Stimulated activated CD4-positive, alpha-beta T cell treated with anti-CD3 and anti-CD28 coated beads, TNF-alpha, amount 100 ng/mL, for 4 hours (primary cell): ENCODE measurements around the gene AGAP3.

Experiments used
- DNase-seq, 3 experiments: peaks; one replicate each; pipeline ENCODE4 v3.0.0-alpha.2; 2020; ENCODE audit warnings: low read depth in 3 of 3

Gene AGAP3

DNA sequence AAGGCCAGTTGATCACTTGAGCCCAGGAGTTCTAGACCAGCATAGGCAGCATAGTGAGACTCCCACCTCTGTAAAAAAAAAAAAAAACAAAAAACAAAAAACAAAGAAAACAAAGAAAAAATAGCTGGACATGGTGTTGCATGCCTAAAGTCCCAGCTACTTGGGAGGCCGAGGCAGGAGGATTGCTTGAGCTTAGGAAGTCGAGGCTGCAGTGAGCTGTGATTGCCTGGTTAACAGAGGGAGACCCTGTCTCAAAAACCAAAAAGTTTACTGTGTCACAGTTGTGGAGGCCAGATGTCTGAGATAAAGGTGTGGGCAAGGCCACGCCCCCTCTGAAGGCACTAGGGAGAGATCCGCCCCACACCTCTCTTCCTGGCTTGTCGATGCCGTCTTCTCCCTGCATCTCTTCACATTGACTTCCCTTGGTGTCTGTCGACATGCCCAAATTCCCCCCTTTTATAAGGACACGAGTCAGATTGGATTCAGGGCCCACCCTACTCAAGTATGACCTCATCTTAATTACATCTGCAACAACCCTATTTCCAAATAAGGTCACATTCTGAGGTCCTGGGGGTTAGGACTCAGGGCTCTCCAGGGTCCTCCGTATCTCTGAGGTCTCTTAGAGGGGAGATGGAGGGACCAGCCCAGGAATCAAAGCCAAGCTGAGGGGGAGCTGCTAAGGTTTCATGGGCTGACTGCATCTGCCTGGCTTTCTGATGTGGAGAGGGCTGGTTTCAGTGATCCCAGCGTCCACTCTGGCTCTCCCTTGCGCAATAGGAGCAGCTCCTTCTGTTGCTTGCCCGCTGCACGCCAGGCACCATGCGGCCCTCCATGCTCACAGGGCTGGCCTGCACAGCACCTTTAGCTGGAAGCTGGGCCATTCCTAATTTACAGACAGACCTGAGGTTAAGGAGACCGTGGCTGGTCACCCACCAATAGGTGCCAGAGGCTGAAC is 23.1 kb downstream of the AGAP3 start:
- DNase-seq = no peak

DNA sequence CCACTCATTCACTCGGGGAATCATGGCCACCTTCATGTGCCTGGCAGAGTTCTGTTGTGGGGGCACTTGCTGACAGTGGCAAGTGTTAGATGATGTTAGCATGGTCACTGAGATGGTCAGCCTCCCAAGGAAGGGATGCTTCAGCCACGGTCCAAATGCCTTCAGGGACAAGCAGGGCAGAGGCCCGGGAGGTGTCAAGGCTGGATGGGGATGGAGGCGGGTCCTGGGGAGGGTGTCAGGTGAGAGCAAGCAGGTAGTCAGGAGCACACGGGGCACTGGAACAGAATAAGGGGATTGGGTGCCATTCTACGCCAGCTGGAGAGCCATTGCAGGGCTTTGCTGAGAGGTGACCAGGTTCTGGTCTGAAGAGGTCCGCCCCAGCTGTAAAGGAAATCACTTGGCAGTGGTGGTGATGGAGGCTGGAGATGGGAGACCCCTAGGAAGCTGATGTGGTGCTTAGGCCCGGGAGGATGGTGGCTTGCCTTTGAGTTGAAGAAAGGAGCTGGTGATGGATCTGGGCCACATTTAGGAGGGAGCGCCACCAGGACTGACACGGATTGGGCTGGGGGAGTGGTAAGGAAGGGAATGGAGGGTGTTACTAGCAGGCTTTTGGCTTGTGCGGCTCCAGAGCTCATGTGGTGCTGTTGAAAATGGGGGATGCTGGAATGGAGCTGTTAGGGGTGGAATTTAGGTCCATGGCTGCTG is 24.1 kb downstream of the AGAP3 start:
- DNase-seq = no peak

DNA sequence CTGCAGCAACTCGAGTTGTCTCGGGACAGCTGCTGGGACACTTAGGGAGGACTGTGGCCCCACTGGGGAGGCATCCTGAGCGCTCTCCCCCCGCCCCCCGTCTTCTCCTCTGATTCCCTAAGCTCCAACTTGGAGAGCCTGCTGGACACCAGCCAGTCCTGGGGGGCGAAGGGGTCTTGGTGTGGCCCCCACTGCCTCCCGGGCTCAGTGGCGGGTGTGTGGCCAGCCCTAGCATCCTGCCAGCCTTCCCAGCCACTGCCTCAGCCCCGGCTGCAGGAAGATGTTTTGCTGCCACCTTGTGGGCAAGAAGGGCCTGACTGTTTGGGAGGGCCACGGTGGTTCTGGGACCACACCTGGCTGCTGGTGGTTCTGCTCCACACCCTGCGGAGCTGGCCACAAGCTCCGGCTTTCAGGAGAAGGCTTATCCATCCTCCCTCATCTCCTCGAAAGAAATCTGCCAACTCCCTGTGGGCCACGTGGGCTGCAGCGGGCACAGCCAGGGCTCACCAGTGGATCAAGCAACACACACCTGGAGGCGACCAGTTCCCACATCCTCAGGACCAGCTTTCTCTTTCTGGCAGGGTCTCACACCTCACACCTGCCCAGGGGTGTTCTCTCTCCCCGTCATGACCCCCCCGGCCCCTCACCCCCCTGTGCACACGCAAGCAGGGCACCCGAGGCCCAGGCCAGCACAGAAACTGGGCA is 24.8 kb downstream of the AGAP3 start:
- peak in 2 of 3 experiments; percentile 59 to 60 for DNase-seq

DNA sequence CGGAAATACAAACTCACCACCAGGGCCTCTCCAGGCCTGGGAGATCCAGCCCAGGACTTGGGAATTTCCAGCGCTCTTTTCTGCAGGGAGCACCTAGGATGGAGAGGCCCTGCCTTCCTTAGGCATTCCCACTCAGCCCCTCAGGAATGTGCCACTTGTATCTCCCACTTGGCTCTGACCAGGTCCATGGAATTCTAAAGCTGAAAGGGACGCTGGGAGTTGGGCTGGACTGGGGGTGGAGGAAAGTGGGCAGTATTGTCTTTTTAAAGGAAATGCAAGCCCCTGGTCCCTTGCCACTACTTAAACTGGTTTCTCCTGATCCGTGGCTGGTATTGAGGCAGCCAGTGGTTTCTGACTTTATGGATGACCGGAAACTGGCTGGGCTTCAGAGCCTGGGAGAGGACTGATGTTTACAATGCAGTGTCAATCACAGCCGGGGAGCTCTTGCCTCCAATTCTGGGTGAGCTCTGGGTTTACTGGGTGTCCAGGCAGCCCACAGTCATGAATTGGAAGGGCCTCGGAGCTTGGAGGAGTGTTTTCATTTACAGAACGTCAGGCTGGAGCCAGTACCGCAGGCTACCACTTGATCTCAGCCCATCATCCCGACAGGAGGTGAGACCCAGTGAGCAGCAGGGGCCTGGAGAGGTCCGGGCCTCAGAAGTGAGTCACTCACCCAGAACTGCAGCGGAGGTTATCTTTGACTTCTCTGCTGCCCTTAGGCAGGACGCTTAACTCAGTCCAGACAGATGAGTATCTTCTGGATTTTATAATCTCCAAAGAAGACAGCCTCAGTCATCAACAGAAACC is 27.3 kb downstream of the AGAP3 start:
- no peak for DNase-seq

DNA sequence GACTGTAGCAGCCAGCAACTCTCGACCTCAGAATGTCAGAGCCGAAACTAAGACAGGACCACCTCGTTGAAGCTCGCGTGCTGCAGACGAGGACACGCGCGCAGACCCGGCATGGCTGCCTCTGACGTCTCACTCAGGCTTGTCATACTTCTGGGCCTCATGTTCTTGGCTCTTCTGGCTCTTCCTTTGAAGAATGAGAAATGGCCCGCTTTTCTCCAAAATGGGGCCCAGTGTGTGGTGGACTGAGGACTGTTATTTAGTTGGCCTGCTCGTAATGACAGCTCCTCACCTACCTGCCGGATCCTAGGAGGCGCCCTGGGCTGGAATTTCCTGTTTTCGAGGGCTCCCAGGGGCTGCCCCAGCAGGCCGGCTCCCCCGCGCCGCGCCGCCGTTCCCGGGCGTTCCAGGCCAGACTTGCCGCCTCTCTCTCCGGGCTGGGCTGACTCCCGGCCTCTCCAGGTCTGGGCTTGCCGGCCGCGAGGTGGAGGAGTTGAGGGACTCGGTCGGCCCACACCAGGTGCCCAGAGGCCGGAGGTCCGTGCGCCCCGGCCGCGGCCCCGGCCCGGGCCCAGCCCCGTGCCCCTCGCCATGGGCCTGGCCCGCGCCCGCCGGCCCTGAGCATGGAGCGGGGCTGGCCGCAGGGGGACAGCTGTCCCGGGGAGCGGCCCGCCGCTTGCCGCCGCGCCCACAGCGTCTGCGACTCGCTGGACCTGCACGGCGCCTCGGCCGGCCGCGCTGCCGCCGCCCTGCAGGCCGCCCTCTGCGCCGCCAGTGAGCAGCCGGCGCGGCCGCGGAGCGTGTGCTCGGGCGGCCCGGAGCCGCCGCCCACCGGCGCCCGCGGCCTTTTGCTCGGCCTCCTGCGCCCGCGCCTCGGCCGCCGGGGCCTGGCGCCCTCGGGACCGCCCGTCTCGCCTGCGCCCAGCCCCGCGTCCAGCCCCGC is 28.1 kb downstream of the AGAP3 start:
- DNase-seq = no peak

DNA sequence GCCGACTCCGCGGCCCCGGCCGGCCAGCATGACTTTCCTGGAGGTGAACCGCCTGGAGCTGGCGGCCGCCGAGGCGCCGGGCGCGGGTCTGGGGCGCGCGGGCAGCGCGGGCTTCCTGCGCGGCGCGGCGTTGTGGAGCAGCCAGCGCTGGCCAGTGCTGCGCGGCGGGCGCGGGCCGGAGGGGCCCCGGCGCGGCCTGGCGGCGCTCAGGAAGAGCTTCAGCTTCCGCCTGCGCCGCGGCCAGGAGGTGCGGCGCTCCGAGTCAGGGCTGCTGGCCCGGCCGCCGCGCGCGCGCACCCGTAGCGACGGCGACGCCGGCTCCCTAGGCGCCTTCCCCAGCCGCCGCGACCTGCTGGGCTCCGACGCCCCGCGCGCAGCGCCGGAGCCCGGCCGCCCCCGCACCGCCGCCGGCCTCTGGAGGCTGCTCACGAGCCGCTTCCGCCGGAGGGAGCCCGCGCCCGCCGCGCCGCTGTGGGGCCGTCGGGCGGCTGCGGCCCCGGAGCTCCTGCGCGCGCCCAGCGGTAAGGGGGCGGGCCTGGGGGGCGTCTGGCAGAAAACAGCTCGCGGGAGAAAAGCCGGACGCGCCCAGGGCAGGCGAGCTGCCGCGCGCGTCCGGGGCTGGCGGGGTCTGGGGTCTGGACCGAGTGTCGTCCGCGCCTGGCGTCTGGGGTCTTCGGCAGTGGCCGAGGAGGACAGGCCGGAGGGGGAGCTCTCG is 29.0 kb downstream of the AGAP3 start:
- DNase-seq = peak in 1 of 3 experiments; percentile 18

DNA sequence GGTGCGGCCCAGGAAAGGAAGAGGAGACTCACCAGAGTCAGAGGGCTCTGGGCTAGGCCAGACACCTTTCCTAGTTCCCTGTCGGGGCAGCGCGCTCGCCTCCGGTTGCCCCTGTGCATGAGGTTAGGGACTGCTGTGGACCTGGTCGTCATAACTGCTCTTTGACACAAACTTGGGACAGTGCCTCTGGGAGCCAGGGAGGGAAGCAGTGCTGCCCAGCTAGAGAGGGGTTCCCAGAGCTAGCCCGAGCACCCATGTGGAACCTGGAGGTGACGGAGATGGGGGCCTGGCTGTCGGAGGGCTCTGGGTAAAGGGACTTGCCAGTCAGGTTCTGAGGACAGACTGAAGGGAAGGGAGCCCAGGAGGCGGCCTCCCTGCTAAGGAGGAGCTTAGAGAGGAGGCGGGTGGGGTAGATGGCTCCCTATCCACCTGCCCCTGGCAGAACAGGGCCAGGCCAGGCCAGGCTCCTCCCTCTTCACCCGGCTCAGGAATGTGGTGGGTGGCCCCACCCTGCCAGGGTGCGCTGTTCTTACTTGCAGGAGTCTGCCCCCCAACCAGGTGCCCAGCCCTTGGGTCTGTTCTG is 29.7 kb downstream of the AGAP3 start:
- no peak for DNase-seq

DNA sequence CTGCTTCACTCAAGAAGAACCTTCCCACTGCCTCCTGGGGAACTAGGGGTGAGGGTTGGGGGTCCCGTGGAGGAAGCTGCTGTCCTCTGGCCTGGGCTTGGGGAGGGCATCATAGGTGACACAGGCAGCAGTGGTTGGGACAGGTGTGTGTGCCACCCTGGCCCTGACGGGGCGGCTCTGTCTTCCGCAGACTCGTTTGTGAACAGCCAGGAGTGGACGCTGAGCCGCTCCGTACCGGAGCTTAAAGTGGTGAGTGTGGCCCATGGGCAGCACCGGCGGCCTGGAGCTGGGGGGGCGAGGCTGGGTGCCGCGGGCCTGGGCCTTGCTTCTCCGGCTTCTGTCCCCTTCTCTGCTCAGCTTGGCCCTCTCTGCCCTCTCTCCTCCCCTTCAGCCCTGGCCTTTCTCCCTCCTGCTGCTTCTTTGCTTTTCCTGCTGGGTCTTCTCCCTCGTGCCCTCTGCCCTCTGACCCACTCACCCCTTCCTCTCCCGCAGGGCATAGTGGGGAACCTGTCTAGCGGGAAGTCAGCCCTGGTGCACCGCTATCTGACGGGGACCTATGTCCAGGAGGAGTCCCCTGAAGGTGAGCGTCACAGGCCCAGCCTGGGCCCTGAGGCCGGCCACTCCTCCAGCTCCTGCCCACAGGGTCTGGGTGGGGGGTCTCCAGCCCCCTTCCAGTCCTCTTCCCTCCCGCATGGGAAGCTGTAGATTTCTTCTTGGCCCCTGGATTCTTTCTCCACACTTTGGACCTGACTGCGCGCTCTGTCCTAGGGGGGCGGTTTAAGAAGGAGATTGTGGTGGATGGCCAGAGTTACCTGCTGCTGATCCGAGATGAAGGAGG is 30.5 kb downstream of the AGAP3 start:
- no peak for DNase-seq

DNA sequence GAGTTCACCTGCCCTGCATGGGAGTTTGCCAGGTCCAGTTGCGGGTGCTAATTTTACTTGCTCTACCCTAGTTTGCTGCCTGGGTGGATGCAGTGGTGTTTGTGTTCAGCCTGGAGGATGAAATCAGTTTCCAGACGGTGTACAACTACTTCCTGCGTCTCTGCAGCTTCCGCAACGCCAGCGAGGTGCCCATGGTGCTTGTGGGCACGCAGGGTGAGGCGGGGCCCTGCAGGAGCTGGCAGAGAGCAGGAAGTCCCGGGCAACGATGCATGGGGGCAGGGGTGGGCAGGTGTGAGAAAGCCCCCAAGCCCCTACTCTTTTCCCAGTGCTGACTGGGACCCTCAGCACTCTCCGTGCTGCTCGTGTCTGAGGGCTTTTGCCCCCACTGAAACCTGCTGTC is 31.3 kb downstream of the AGAP3 start:
- DNase-seq = peak in 1 of 3 experiments; percentile 23

DNA sequence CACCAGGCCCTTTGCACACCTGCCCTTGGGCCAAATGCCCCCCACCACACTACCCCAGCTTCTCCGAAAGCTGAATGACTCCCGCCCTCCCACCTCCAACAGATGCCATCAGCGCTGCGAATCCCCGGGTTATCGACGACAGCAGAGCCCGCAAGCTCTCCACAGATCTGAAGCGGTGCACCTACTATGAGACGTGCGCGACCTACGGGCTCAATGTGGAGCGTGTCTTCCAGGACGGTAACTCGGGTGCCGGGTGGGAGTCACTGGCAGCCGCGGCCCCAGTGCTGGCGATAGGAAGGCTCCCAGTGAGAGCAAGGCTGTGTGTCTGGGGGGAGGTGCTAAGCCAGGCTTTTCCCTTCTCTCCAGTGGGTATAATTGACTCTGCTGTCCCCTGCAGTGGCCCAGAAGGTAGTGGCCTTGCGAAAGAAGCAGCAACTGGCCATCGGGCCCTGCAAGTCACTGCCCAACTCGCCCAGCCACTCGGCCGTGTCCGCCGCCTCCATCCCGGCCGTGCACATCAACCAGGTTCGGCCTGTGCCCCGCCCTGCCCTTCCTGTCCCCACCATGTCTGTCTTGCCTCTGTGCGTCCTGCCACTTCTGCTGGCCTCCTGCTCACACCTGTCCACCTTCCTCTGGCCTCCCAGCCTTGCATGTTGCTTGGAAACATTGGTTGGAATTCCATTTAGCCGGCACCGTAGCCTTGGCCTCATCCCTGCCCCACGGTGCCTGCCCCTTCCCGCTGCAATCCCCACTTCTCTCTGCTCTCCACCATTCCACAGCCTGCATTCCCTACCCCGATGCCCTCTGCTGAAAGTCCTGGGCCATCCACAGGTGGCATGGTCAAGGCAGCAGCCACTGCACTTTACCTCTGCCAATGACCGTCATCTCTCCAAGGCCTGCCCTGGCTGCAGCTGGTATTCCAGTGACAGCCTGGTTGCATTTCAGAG is 32.1 kb downstream of the AGAP3 start:
- no peak for DNase-seq

DNA sequence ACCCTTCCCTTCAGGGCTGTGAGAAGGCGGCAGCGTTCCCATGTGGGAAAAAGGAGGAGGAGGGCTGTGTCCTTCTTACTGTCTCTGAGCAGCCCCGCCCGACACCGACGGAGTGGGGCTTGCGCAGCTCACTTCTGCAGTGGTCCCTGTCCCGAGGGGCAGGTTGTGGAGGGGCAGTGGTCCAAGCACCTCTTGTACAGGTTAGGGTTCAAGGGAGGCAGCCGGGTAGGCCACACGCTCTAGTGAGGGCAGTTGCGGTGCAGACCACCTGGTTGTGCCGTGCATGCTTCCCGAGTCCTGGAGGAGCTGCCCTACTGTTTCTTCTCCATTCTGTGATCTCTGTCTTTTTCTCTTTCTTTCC is 32.8 kb downstream of the AGAP3 start:
- DNase-seq = no peak

DNA sequence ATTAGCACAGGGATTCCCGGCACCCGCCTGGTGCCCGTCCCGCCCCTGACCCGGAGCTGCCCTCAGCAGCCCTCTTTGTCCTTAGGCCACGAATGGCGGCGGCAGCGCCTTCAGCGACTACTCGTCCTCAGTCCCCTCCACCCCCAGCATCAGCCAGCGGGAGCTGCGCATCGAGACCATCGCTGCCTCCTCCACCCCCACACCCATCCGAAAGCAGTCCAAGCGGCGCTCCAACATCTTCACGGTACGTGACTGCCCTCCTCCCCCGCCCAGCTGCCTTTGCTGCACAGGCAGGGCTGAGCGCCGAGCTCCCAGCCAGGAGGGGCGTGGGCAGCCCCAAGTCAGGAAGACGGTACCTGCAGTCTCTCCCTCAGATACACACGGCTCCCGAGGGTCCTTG is 33.6 kb downstream of the AGAP3 start:
- no peak for DNase-seq

DNA sequence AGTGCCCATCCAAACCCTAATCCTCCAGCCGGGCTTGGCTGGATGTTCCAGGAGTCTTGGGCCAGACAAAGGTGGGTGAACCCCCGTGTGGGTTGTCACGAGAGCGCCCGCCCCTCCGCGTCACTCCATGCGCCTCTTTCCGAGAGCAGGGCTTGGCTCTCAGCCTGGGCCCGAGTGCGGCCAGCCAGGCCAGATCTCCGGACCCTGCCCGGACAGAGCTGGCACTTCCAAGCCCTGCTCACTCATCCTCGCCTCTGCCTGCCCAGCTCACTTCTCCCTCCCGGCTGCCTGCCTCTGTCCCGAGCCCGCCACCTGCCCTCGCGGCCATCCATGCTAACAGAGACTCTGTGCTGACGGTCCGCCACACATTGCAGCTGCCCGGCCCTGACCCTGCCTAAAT is 34.6 kb downstream of the AGAP3 start:
- no peak for DNase-seq

DNA sequence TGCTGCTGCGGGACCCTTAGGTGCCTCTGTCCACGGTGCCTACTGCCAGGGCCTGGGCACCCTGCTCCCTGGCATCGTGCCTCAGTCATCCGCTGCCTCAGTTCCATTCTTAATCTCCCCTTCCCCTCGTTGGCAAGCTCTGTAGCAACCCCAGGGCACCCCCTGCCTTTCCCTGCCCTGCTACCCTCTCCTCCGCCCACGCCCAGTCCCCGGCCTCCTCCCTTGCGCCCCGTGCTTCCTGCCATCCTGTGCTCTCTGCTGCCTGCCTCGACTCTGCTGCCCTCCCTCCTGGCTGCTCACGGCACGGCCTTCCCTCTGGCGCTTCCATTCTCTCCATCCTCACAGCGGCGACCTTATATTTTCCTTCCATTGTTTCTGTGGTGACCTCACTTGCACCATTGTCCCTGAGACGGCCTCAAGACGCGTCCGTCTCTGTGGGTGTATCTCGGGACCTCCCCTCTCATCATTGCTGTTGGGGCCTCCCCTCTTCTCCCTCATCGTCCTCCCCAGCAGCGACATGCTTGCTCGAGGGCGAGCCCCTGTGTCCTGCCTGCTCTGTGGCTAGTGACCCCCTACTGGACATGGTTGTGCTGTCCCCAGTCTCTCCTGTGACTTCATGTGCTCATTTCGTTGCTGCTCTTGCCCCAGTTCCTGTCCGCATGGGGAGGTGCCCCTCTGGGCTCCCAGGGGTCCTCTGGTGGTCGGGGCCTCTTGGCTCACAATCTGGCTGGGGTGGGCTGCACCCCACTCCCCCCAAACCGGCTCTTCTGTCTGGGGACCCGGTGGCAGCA is 35.3 kb downstream of the AGAP3 start:
- no peak for DNase-seq

DNA sequence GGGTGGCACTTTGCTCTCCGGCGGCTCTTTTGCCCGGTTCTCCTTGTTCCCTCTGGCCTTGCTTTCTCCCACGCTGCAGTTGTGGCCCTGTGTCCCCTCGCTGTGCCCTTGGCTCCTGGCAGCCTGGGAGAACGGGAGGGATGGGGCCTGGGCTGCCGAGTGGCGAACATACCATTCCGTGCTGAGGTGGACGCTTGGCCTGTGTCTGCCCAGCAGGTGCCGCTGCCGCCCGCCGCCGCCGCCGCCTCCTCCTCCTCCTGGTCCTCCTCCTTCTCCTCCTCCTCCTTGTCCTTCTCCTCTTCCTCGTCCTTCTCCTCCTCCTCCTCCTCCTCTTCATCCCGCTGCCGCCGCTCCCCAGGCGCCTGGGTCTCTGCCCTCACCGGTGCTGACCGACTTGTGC is 36.0 kb downstream of the AGAP3 start:
- no peak for DNase-seq

DNA sequence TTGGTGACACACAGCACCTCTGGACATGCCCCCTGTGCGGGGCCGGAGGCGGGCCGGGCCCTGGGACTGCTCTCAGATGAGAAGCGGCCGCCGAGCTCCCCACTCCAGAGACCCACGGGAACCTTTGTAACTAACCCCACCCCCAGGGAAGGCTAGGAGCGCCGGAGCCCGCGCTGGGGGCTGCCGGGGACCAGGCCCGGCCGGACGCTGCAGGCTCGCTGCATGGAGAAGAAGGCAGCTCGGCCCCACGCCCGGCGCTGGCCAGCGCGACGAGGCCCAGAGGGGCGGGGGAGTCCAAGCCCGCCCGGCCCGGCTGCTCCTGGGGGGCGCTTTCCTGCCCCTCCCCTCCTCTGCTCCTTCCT is 36.5 kb downstream of the AGAP3 start:
- DNase-seq = no peak
